ENCODE measurements around the gene DLG2. TPM values are rescaled to one million over a fixed set of nuclear protein-coding genes. Genes with fewer than 3 reads are reported as not detected.

The DLG2 gene
- total RNA-seq, 1 experiment from 2014 or later: 2.7 TPM

DNA sequence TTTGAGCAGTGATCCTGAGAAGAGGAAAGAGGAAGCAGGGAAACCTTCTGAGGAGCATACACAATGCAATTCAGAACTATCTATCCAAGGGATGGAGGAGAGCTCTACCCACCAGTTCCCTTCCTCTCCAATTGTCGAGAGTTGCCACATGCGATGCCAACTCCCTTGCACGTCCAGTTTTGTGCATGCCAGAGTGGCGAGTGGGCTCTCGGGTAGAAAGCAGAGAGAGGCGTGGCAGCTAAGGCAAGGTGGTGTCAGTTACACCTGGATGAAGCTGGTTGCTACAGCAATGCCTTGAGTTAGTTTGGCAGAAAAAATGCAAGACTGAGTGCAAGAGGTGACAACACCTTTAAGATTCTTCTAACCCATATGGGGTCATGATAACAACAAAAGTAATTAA lies 1920.6 kb downstream of the DLG2 start:
- DNase-seq: no peak
- no peaks in the 10 kb centered on the region for H3K9me2 ChIP-seq (replicated peaks; ENCODE audit: insufficient read depth, low read length)
- no peak overlapping the region for H3K4me2 ChIP-seq (ENCODE audit: low read depth, low read length, poor library complexity, severe bottlenecking)
- H2AFZ ChIP-seq (ENCODE audit: low read length): no peak overlapping the region
- H3K36me3 ChIP-seq (ENCODE audit: insufficient read depth, low read length): no peaks in the 10 kb centered on the region
- no peaks in the 10 kb centered on the region for H3K27me3 ChIP-seq (ENCODE audit: low read length)
- H3K4me3 ChIP-seq (ENCODE audit: low read length): no peak overlapping the region
- H4K20me1 ChIP-seq (ENCODE audit: insufficient read depth, low read depth, low read length): no peaks in the 10 kb centered on the region
- no peak overlapping the region for H3K9ac ChIP-seq (ENCODE audit: low read length)
- H3K79me2 ChIP-seq (ENCODE audit: low read length): no peaks in the 10 kb centered on the region
- no peaks in the 10 kb centered on the region for H3K9me3 ChIP-seq (ENCODE audit: low read length)
- H3K4me1 ChIP-seq (ENCODE audit: low read length): no peaks in the 10 kb centered on the region
- no peak overlapping the region for H3K27ac ChIP-seq (ENCODE audit: low read length)

DNA sequence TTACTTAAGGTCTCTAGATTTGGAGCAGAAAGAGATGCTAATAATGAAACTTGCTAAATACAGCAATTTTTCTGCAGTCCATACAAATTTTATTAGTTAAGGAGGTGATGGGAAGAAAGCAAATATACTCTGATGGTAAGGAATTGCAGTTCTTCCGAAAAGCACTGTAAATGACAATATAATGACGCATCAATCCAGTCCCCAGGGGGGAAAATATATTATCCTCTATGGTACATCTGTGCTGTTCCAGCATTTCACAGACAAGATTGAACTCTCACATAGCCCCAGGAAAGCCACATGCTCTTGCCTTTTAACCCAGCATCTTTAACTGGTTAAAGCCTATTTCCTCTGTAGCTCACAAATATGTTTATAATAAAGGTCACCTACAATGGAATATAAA lies 1924.3 kb downstream of the DLG2 start:
- no peak overlapping the region for H2AFZ ChIP-seq (ENCODE audit: low read length)
- H3K79me2 ChIP-seq (ENCODE audit: low read length): no peaks in the 10 kb centered on the region
- H3K9me3 ChIP-seq (ENCODE audit: low read length): no peaks in the 10 kb centered on the region
- H4K20me1 ChIP-seq (ENCODE audit: insufficient read depth, low read depth, low read length): no peaks in the 10 kb centered on the region
- H3K9me2 ChIP-seq (replicated peaks; ENCODE audit: insufficient read depth, low read length): no peaks in the 10 kb centered on the region
- no peak overlapping the region for H3K9ac ChIP-seq (ENCODE audit: low read length)
- no peaks in the 10 kb centered on the region for H3K4me1 ChIP-seq (ENCODE audit: low read length)
- H3K4me3 ChIP-seq (ENCODE audit: low read length): no peak overlapping the region
- no peak overlapping the region for H3K4me2 ChIP-seq (ENCODE audit: low read depth, low read length, poor library complexity, severe bottlenecking)
- no peak for DNase-seq
- H3K36me3 ChIP-seq (ENCODE audit: insufficient read depth, low read length): no peaks in the 10 kb centered on the region
- H3K27me3 ChIP-seq (ENCODE audit: low read length): no peaks in the 10 kb centered on the region
- no peak overlapping the region for H3K27ac ChIP-seq (ENCODE audit: low read length)

- DNase-seq: no peak
- Histone ChIP-seq H3K9me3 (ENCODE audit: low read length) (no peaks in the 10 kb centered on the region), H3K4me2 (ENCODE audit: low read depth, low read length, poor library complexity, severe bottlenecking) (no peak overlapping the region), H4K20me1 (ENCODE audit: insufficient read depth, low read depth, low read length) (no peaks in the 10 kb centered on the region), H3K79me2 (ENCODE audit: low read length) (no peaks in the 10 kb centered on the region), H3K4me1 (ENCODE audit: low read length) (no peaks in the 10 kb centered on the region), H3K4me3 (ENCODE audit: low read length) (no peak overlapping the region), H3K27me3 (ENCODE audit: low read length) (no peaks in the 10 kb centered on the region), H3K36me3 (ENCODE audit: insufficient read depth, low read length) (no peaks in the 10 kb centered on the region), H3K27ac (ENCODE audit: low read length) (no peak overlapping the region), H3K9ac (ENCODE audit: low read length) (no peak overlapping the region), H2AFZ (ENCODE audit: low read length) (no peak overlapping the region), H3K9me2 (replicated peaks; ENCODE audit: insufficient read depth, low read length) (no peaks in the 10 kb centered on the region)
Measured at GRCh38 chr11:83697518-83697917, 1929.6 kb downstream of the DLG2 start.

- Histone ChIP-seq H3K9me2 (replicated peaks; ENCODE audit: insufficient read depth, low read length) (no peaks in the 10 kb centered on the region), H3K4me3 (ENCODE audit: low read length) (no peak overlapping the region), H3K9me3 (ENCODE audit: low read length) (no peaks in the 10 kb centered on the region), H3K79me2 (ENCODE audit: low read length) (no peaks in the 10 kb centered on the region), H3K9ac (ENCODE audit: low read length) (no peak overlapping the region), H3K36me3 (ENCODE audit: insufficient read depth, low read length) (no peaks in the 10 kb centered on the region), H2AFZ (ENCODE audit: low read length) (no peak overlapping the region), H3K4me2 (ENCODE audit: low read depth, low read length, poor library complexity, severe bottlenecking) (no peak overlapping the region), H3K27ac (ENCODE audit: low read length) (no peak overlapping the region), H4K20me1 (ENCODE audit: insufficient read depth, low read depth, low read length) (no peaks in the 10 kb centered on the region), H3K4me1 (ENCODE audit: low read length) (no peaks in the 10 kb centered on the region), H3K27me3 (ENCODE audit: low read length) (no peaks in the 10 kb centered on the region)
- DNase-seq: no peak
Measured at GRCh38 chr11:83695046-83695445, 1932.1 kb downstream of the DLG2 start.

DNA sequence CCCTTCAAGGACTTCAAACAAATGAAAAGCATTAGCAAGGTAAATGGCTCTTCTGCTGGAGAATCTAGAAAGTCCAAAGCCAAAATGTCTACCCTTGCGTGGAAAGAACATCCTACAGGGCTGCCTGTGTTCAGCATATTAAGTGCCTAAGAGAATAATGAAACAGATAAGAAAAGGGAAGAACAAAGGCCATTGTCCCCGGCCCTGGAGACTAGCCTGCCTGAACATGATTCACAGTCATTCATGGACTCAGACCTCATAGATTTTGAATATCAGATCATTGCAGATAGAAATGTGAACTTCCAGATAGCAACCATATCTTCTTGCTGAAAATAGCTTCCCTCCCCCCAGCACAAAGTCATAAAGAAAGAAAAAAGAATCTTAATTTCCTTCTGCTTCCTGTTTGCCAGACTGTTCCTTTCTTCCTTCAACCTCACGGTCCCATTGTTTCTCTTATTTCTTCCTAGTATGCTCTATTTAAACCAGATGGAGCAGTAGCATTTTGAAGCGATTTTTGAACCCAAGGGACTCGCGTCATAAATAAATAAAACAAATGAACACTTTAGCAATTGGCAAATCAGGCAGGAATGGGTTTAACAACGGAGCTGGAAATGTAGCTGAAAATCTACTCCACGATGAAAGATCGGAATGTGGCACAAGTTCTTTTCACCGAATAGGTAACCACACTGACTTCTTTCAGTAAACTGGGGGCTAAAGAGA lies 1932.8 kb downstream of the DLG2 start:
- H3K4me2 ChIP-seq (ENCODE audit: low read depth, low read length, poor library complexity, severe bottlenecking): no peak overlapping the region
- no peaks in the 10 kb centered on the region for H3K79me2 ChIP-seq (ENCODE audit: low read length)

GRCh38 chr11:83693306-83693992 lies 1933.7 kb downstream of the DLG2 start:
- H3K4me2 ChIP-seq (ENCODE audit: low read depth, low read length, poor library complexity, severe bottlenecking): no peak overlapping the region
- no peak overlapping the region for H3K9ac ChIP-seq (ENCODE audit: low read length)
- H3K9me3 ChIP-seq (ENCODE audit: low read length): no peaks in the 10 kb centered on the region
- no peaks in the 10 kb centered on the region for H3K4me1 ChIP-seq (ENCODE audit: low read length)
- no peaks in the 10 kb centered on the region for H3K27me3 ChIP-seq (ENCODE audit: low read length)
- no peaks in the 10 kb centered on the region for H3K9me2 ChIP-seq (replicated peaks; ENCODE audit: insufficient read depth, low read length)
- DNase-seq: no peak
- H4K20me1 ChIP-seq (ENCODE audit: insufficient read depth, low read depth, low read length): no peaks in the 10 kb centered on the region
- no peak overlapping the region for H2AFZ ChIP-seq (ENCODE audit: low read length)
- no peak overlapping the region for H3K27ac ChIP-seq (ENCODE audit: low read length)
- H3K79me2 ChIP-seq (ENCODE audit: low read length): no peaks in the 10 kb centered on the region
- no peaks in the 10 kb centered on the region for H3K36me3 ChIP-seq (ENCODE audit: insufficient read depth, low read length)
- no peak overlapping the region for H3K4me3 ChIP-seq (ENCODE audit: low read length)

More for the DNA sequence above, 1932.8 kb downstream of the DLG2 start:
- no peaks in the 10 kb centered on the region for H3K4me1 ChIP-seq (ENCODE audit: low read length)
- no peak overlapping the region for H2AFZ ChIP-seq (ENCODE audit: low read length)
- no peak overlapping the region for H3K27ac ChIP-seq (ENCODE audit: low read length)
- H3K36me3 ChIP-seq (ENCODE audit: insufficient read depth, low read length): no peaks in the 10 kb centered on the region
- no peak for DNase-seq
- no peaks in the 10 kb centered on the region for H3K9me2 ChIP-seq (replicated peaks; ENCODE audit: insufficient read depth, low read length)
- H3K4me3 ChIP-seq (ENCODE audit: low read length): no peak overlapping the region
- no peak overlapping the region for H3K9ac ChIP-seq (ENCODE audit: low read length)
- no peaks in the 10 kb centered on the region for H3K9me3 ChIP-seq (ENCODE audit: low read length)
- H3K27me3 ChIP-seq (ENCODE audit: low read length): no peaks in the 10 kb centered on the region
- H4K20me1 ChIP-seq (ENCODE audit: insufficient read depth, low read depth, low read length): no peaks in the 10 kb centered on the region

GRCh38 chr11:83692675-83693074 lies 1934.5 kb downstream of the DLG2 start:
- no peaks in the 10 kb centered on the region for H3K4me1 ChIP-seq (ENCODE audit: low read length)
- DNase-seq: no peak
- no peak overlapping the region for H3K9ac ChIP-seq (ENCODE audit: low read length)
- no peak overlapping the region for H3K4me2 ChIP-seq (ENCODE audit: low read depth, low read length, poor library complexity, severe bottlenecking)
- H3K79me2 ChIP-seq (ENCODE audit: low read length): no peaks in the 10 kb centered on the region
- no peaks in the 10 kb centered on the region for H3K36me3 ChIP-seq (ENCODE audit: insufficient read depth, low read length)
- H3K27me3 ChIP-seq (ENCODE audit: low read length): no peaks in the 10 kb centered on the region
- no peak overlapping the region for H3K27ac ChIP-seq (ENCODE audit: low read length)
- no peaks in the 10 kb centered on the region for H3K9me2 ChIP-seq (replicated peaks; ENCODE audit: insufficient read depth, low read length)
- no peaks in the 10 kb centered on the region for H4K20me1 ChIP-seq (ENCODE audit: insufficient read depth, low read depth, low read length)
- H3K4me3 ChIP-seq (ENCODE audit: low read length): no peak overlapping the region
- no peaks in the 10 kb centered on the region for H3K9me3 ChIP-seq (ENCODE audit: low read length)
- H2AFZ ChIP-seq (ENCODE audit: low read length): no peak overlapping the region

GRCh38 chr11:83691451-83691950 lies 1935.6 kb downstream of the DLG2 start:
- Histone ChIP-seq H3K4me3 (ENCODE audit: low read length) (no peak overlapping the region), H3K4me1 (ENCODE audit: low read length) (no peaks in the 10 kb centered on the region), H3K9me2 (replicated peaks; ENCODE audit: insufficient read depth, low read length) (no peaks in the 10 kb centered on the region), H3K9me3 (ENCODE audit: low read length) (no peaks in the 10 kb centered on the region), H3K27me3 (ENCODE audit: low read length) (no peaks in the 10 kb centered on the region), H3K9ac (ENCODE audit: low read length) (no peak overlapping the region), H3K27ac (ENCODE audit: low read length) (no peak overlapping the region), H2AFZ (ENCODE audit: low read length) (no peak overlapping the region), H4K20me1 (ENCODE audit: insufficient read depth, low read depth, low read length) (no peaks in the 10 kb centered on the region), H3K79me2 (ENCODE audit: low read length) (no peaks in the 10 kb centered on the region), H3K4me2 (ENCODE audit: low read depth, low read length, poor library complexity, severe bottlenecking) (no peak overlapping the region), H3K36me3 (ENCODE audit: insufficient read depth, low read length) (no peaks in the 10 kb centered on the region)
- no peak for DNase-seq

All from Karpas-422 (cell line).